ENCODE results near the gene ATP1A2.

ATP1A2 gene

GRCh38 chr1:160169553-160170399 lies 54.2 kb downstream of the ATP1A2 start:
- DNase-seq (ENCODE audit: low read depth in 1 of 2, low spot score in 1 of 2) = no peak

GRCh38 chr1:160171354-160171753 lies 55.8 kb downstream of the ATP1A2 start:
- DNase-seq (ENCODE audit: low read depth in 1 of 2, low spot score in 1 of 2) = no peak

DNA sequence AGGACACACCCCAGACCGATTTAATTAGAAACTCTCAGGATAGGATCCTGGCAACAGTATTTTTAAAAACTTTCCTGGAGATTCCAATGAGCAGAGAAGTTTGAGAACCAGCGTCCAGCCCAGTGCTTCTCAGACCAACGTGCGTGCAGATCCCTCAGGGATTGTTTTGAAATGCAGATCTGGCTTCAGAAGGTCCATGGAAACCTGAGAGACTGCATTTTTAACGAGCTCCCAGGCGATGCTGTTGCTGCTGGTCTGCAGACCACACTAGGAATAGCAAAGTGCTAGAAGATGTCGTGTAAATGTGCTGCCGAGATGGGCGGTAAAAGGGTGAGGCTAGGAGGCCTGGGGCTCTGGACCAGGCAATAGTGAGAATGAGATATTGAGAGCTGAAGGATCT lies 56.4 kb downstream of the ATP1A2 start:
- no peak for DNase-seq (ENCODE audit: low read depth in 1 of 2, low spot score in 1 of 2)

DNA sequence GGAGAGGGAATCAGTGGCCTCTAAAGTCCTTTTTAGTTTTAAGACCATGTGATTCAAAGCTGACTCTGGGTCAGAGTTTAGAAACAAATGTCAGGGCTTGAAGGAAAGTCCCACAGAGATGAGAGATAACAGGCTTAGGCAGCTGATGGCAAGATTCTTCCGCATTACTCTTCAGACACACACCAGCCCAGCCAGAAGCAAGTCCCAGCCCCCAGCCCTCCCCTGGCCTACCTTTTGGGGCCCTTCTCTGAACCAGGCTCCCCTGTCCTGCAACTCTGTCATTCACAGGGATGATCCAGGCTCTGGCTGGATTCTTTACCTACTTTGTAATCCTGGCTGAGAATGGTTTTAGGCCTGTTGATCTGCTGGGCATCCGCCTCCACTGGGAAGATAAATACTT lies 61.7 kb downstream of the ATP1A2 start:
- DNase-seq (ENCODE audit: low read depth in 1 of 2, low spot score in 1 of 2) = no peak

DNA sequence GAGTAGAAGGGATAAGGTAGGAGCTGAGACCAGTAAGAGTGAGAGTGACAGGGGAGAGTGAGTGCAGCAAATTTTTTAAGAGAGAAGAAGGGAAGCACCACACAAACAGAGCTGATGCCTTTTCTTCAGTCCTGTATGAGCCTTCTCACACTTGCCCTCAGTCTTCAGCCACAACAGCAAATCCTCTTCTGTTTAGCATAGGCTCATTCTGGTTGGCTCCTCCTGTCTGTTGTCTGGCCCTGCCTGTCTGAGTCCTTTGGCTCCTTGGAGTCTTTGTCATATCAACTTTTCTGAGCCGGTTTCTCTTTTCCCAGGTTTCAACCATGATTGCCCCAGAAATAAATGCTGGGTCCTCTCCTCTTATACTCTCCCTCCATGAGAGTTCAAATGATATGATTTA lies 62.1 kb downstream of the ATP1A2 start:
- DNase-seq (ENCODE audit: low read depth in 1 of 2, low spot score in 1 of 2) = no peak

DNA sequence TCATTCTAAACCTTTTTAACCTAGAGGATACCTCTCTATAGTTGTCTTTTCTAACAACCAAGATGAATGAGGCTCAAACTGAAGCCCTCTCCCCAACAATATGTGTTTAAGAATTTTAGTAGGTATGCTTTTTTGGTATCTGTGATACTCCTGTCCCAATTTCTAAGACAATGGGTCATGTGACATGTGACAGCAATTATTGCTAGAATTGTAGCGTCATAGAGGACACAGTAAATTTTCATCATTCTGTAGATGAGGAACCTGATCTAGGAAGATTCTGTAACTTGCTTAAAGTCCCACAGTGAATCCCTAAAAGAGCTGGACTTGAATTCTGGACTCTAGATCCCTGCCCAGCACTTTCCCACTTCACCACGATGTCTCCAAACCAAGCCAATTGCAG lies 63.2 kb downstream of the ATP1A2 start:
- DNase-seq (ENCODE audit: low read depth in 1 of 2, low spot score in 1 of 2) = no peak

DNA sequence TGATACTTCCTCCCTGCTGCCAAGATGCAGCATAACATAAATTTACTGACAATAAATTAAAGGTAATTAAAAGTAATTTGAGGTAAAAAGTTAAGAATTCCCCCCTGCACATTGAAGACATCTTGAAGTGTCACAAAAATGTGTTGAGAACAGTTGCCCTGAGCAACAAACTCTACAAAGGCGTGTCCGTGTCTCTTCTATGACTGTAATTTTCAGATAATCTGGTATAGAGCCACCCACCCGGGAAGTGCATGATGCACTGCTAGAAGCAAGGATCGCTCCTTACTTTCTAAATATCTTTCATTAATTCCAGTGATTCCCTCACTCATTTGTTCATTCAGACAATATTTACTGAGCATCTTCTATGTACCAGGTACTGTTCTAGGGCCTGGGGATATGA lies 63.8 kb downstream of the ATP1A2 start:
- DNase-seq (ENCODE audit: low read depth in 1 of 2, low spot score in 1 of 2) = no peak

DNA sequence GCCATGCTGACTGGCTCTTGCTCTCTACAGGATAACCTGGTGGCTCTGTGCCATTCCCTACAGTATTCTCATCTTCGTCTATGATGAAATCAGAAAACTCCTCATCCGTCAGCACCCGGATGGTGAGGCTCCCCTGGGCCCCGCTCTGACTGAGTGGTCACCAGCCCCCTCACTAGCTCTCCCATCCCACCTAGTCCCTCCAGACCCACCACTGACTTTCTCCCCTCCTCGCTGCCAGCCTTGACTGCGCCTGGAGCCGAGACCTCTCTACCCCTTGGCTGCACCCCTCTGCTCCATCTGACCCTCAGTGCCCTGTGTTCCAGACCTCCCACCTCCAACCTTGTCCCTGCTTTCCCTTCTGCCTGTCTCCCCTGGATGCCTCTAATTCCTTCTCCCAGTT lies 70.7 kb downstream of the ATP1A2 start:
- DNase-seq (ENCODE audit: low read depth in 1 of 2, low spot score in 1 of 2) = no peak

DNA sequence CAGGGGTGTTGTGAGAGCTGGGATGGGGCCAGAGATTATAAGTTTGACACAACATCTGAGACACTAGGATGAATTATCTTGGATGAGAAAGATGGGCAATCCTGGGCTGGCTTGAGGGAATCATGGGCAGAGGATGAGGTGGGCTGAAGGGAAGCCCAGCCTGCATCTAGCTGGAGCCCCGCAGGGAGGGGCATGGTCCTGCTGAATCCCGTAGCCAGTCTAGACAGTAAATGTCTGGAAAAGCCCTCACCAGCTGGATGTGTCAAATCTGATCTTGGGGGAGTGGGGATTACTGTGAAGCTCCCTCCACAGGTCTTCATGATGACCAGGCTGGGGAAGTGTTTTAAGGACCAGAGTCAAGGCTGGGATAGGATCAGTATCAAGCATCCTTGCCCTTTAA lies 71.2 kb downstream of the ATP1A2 start:
- no peak for DNase-seq (ENCODE audit: low read depth in 1 of 2, low spot score in 1 of 2)

DNA sequence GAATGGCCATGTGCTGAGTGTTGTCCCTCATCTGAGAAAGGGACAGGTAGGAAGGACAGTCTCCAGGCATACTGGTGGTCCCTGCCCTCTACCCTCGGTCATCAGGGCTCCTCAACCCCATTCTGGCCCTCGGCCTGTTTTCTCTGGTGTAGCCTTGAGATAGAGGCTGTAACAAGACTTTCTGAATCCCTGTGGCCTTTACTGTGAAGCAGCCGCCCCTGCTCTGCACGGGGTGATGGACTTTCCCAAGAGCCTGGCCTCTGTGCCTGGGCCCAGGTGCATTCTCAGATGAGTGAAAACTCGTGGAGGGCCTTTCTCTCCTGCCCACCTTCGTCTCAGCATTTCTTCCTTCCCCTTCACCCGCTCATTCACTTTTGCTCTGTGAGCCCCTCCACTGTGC lies 71.8 kb downstream of the ATP1A2 start:
- no peak for DNase-seq (ENCODE audit: low read depth in 1 of 2, low spot score in 1 of 2)

GRCh38 chr1:160188341-160188740 lies 72.8 kb downstream of the ATP1A2 start:
- DNase-seq (ENCODE audit: low read depth in 1 of 2, low spot score in 1 of 2) = no peak

DNA sequence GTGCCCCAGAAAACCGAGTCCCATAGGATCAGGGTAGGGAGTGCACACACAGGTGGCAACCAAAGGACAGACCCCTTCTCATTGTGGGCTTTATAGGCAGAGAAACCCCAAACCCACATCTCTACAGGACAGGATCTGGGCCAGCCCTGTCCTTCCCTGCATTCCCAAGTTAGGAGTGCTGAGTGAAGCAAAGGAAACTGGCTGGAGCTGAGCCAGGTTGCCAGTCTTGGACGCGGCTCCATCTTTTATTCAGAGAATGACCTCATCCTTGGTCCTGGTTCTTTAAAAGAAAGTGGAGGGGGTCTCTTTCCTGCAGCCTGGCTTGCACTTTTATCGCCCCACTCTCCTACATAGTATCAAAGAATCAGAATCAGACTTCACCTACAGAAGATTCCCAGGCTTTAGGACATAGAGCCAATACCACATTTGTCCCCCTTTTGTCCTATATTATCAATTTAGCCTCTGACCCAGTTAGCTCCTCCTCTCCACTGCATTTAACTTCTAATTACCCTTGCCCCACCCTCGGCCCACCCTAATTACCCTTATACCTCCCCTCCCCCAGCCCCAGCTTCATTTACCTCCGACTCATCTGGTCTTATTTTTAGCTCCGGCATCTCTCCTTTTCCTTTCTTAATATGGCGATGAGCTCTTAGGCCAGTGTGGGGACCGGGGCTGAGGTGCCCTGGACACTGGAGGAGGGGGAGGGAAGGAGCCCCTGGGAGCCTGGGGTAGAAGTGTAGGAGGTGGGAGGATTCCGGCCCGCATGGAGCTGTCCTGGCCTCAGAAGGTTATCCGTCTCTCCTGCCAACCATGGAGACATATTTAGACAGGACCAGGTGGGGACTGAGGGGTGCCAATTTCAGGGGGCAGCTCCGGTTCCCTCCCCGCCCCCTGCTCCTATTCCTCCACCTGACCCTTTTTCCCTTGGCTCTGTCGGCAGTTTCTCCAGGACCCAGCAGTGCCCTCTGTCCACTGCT lies 74.4 kb downstream of the ATP1A2 start, which contains the start of gene CASQ1:
TSS of gene CASQ1 (plus strand) at position 927 of the 977 bp plus-strand sequence. CDS start 177 bp downstream, outside the sequence.
- no peak for DNase-seq (ENCODE audit: low read depth in 1 of 2, low spot score in 1 of 2)

GRCh38 chr1:160191756-160192155 lies 76.2 kb downstream of the ATP1A2 start:
- no peak for DNase-seq (ENCODE audit: low read depth in 1 of 2, low spot score in 1 of 2)

DNA sequence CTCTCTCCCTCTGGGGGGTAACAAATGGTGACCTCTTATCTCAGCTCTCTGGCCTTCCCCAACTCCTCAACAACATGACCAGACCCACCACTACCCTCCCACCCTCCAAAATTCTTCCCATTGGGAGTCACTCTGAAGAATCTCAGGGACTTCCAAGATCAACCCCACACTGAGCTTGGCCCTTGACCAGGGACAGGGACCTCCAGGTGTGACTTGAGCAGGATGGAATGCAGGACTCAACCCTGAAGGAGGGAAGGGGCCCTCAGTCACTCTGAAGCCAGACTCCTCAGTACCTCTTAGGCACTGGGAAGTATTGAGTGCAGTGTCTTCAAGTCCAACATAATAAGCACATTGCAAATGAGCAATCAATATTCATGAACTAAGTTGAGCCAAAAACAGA lies 76.7 kb downstream of the ATP1A2 start:
- no peak for DNase-seq (ENCODE audit: low read depth in 1 of 2, low spot score in 1 of 2)

Measured in activated T-helper 1 cell treated with anti-CD3 and anti-CD28 coated beads, Interleukin-2, amount 50 U/mL, for 16 hours (primary cell).